Mesenchymal stem cell (in vitro differentiated cells and primary cell): ENCODE results near the gene CROCC.
"Not testable (repeated sequence)": the region's sequence is repeated elsewhere in the genome, so short reads cannot be mapped to it uniquely, and the experiment has no call there.

ENCODE experiments used
- DNase-seq: peaks from one replicate; pipeline ENCODE4 v3.0.0-alpha.2; 2013
- H2AFZ ChIP-seq: one replicate; pipeline ENCODE4 v1.6.1; 2013; ENCODE audit warnings: low read depth, mild to moderate bottlenecking, control low read depth, inconsistent platforms, low read length, moderate library complexity
- H2AK5ac ChIP-seq: 2 replicates; pipeline ENCODE4 v1.6.1; 2013; ENCODE audit warnings: low read length, moderate library complexity, mild to moderate bottlenecking, inconsistent platforms; ENCODE audit not compliant: severe bottlenecking
- H2BK120ac ChIP-seq: one replicate; pipeline ENCODE4 v1.6.1; 2013; ENCODE audit warnings: low read depth, mild to moderate bottlenecking, inconsistent platforms, low read length, moderate library complexity
- H2BK12ac ChIP-seq, 2 experiments: one replicate each; pipeline ENCODE4 v1.6.1; 2013; ENCODE audit warnings: inconsistent platforms in 2 of 2, low read length in 2 of 2, mild to moderate bottlenecking in 2 of 2, moderate library complexity in 2 of 2, control low read depth in 1 of 2
- H2BK15ac ChIP-seq: one replicate; pipeline ENCODE4 v1.6.1; 2013; ENCODE audit warnings: mild to moderate bottlenecking, low read depth, inconsistent platforms; ENCODE audit not compliant: poor library complexity, severe bottlenecking
- H2BK5ac ChIP-seq: 2 replicates; pipeline ENCODE4 v1.6.1; 2013; ENCODE audit warnings: low read depth, mild to moderate bottlenecking, low read length, control low read depth, inconsistent platforms; ENCODE audit not compliant: poor library complexity, severe bottlenecking
- H3K14ac ChIP-seq, 2 experiments: one replicate each; pipeline ENCODE4 v1.6.1; 2013; ENCODE audit warnings: inconsistent platforms in 2 of 2, low read length in 2 of 2, control low read depth in 1 of 2, mild to moderate bottlenecking in 1 of 2, moderate library complexity in 1 of 2
- H3K18ac ChIP-seq, 2 experiments: one replicate each; pipeline ENCODE4 v1.6.1; 2013; ENCODE audit warnings: inconsistent platforms in 2 of 2, low read length in 2 of 2, control low read depth in 1 of 2, low read depth in 1 of 2, mild to moderate bottlenecking in 1 of 2
- H3K23ac ChIP-seq, 2 experiments: one replicate each; pipeline ENCODE4 v1.6.1; 2013; ENCODE audit warnings: inconsistent platforms in 2 of 2, low read length in 2 of 2, mild to moderate bottlenecking in 2 of 2, moderate library complexity in 2 of 2, control low read depth in 1 of 2
- H3K27ac ChIP-seq: 2 replicates; pipeline ENCODE4 v1.5.1; 2013; ENCODE audit warnings: mild to moderate bottlenecking, moderate library complexity, low read length, control low read depth, inconsistent platforms; ENCODE audit not compliant: poor library complexity, severe bottlenecking
- H3K27me3 ChIP-seq, 2 experiments: 2 replicates each; pipeline versions ENCODE4 v1.6.1 to v1.7.0; 2013; ENCODE audit warnings: low read length in 2 of 2, mild to moderate bottlenecking in 2 of 2, moderate library complexity in 2 of 2, control low read depth in 1 of 2, inconsistent platforms in 1 of 2; ENCODE audit not compliant: control insufficient read depth in 1 of 2, insufficient read depth in 1 of 2
- H3K36me3 ChIP-seq, 2 experiments: 2 replicates each; pipeline versions ENCODE4 v1.6.1 to v1.7.0; 2013; ENCODE audit warnings: low read length in 2 of 2, control low read depth in 1 of 2, inconsistent platforms in 1 of 2, low read depth in 1 of 2, mild to moderate bottlenecking in 1 of 2; ENCODE audit not compliant: insufficient read depth in 2 of 2, control insufficient read depth in 1 of 2
- H3K4ac ChIP-seq, 2 experiments: one replicate each; pipeline ENCODE4 v1.6.1; 2013; ENCODE audit warnings: inconsistent platforms in 2 of 2, low read length in 2 of 2, mild to moderate bottlenecking in 2 of 2, moderate library complexity in 2 of 2, control low read depth in 1 of 2, low read depth in 1 of 2
- H3K4me1 ChIP-seq: 2 replicates; pipeline ENCODE4 v1.6.1; 2013; ENCODE audit warnings: low read depth, low read length, control low read depth; ENCODE audit not compliant: control insufficient read depth, insufficient read depth
- H3K4me2 ChIP-seq: 2 replicates; pipeline ENCODE4 v1.6.1; 2013; ENCODE audit warnings: low read length, mild to moderate bottlenecking, inconsistent platforms; ENCODE audit not compliant: poor library complexity, severe bottlenecking
- H3K4me3 ChIP-seq, 2 experiments: 2 replicates each; pipeline versions ENCODE4 v1.5.1 to v1.7.0; 2013; ENCODE audit warnings: low read length in 2 of 2, mild to moderate bottlenecking in 2 of 2, control low read depth in 1 of 2, low read depth in 1 of 2; ENCODE audit not compliant: insufficient read depth in 1 of 2
- H3K79me1 ChIP-seq: replicated peaks from 2 replicates; pipeline ENCODE4 v1.6.1; 2013; ENCODE audit warnings: mild to moderate bottlenecking, control low read depth, low read length, inconsistent platforms; ENCODE audit not compliant: poor library complexity, severe bottlenecking
- H3K9ac ChIP-seq: 2 replicates; pipeline ENCODE4 v1.7.0; 2013; ENCODE audit warnings: mild to moderate bottlenecking, low read length, moderate library complexity
- H3K9me3 ChIP-seq: 2 replicates; pipeline ENCODE4 v1.7.0; 2013; ENCODE audit warnings: mild to moderate bottlenecking, low read length; ENCODE audit not compliant: control insufficient read depth
- H4K8ac ChIP-seq: one replicate; pipeline ENCODE4 v1.6.1; 2013; ENCODE audit warnings: inconsistent platforms, mild to moderate bottlenecking, low read length, moderate library complexity
- H4K91ac ChIP-seq: one replicate; pipeline ENCODE4 v1.6.1; 2013; ENCODE audit warnings: mild to moderate bottlenecking, low read length, inconsistent platforms
- WGBS: methylation state at CpG from one replicate; pipeline ENCODE4 v1.1.7; 2013; ENCODE audit warnings: mixed read lengths; 5-methylcytosine and 5-hydroxymethylcytosine counted together

CROCC gene

DNA sequence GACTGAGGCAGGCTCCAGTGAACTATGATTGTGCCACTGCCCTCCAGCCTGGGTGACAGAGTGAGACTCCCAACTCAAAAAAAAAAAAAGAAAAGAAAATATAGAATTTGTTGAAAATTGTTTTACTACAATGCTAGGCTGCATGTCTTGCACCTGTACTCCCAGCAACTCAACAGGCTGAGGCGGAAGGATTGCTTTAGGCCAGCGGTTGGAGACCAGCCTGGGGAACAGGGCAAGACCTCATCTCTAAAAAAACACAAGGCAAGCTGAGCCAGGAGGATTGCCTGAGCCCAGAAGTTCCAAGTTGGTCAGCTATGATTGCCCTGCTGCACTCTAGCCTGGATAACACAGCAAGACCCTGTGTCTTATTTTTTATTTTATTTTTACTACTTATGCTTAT is 22.7 kb upstream of the CROCC start:
- not testable (repeated sequence) for H3K14ac ChIP-seq, H3K4me3 ChIP-seq, H3K4me2 ChIP-seq, H3K4me1 ChIP-seq, DNase-seq, H4K91ac ChIP-seq, H2BK12ac ChIP-seq, H3K79me1 ChIP-seq, H2AK5ac ChIP-seq, H3K27ac ChIP-seq, H2BK15ac ChIP-seq, H3K4ac ChIP-seq, H3K9me3 ChIP-seq, H3K18ac ChIP-seq, H4K8ac ChIP-seq, H3K9ac ChIP-seq, H2AFZ ChIP-seq, H2BK5ac ChIP-seq, H2BK120ac ChIP-seq, H3K27me3 ChIP-seq, H3K23ac ChIP-seq, H3K36me3 ChIP-seq
- WGBS, result 90% methylated on average over 2 of the region's 2 CpGs

DNA sequence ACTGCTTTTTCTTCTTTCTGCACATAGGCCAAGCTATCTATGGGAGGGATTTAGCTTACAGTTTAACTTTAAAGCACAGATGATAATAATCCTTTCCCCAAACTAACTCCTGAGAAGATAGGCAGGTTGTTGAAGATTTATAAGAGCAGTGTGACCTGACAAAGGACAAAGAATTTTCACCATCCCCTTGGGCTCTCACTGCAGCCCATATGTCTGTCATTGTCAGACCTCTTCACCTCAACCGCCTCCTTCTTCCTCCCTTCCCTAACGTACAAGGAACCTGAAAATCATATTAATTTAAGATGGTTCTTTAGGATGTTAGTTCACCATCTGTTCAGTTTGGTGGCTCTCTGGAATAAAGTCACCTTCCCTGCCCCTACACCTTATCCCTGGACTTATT is 21.0 kb upstream of the CROCC start:
- WGBS, result no CpG with 5 or more reads among the region's 2 CpGs
- H4K8ac ChIP-seq, result no peak overlapping the region

DNA sequence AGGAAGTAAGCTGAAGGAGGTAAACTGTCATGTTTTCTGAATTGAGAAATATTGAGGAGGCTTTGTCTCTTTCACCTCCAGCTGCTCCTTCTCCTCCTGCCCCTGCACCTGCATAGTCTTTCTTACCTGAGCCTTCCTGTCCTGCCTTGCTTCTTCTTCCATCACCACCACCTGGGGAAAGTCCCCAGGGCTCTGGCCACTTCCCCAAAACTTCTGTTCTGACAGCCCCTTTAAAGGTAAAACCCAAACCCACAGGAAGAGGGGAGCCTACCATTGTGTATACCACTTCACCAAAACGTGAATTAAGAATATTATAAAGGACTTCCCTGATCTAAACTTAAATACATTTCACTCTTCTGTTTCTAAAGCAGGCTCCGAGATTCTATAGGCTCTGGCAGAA is 20.4 kb upstream of the CROCC start:
- not testable (repeated sequence) for H2AK5ac ChIP-seq, H3K9ac ChIP-seq, H3K27ac ChIP-seq, H3K36me3 ChIP-seq, H3K4me2 ChIP-seq, H2BK12ac ChIP-seq, H3K9me3 ChIP-seq, H2BK120ac ChIP-seq, H3K4me3 ChIP-seq, DNase-seq, H4K8ac ChIP-seq, H4K91ac ChIP-seq, H3K79me1 ChIP-seq, H2BK15ac ChIP-seq, H3K18ac ChIP-seq, H3K27me3 ChIP-seq, H2AFZ ChIP-seq, H3K4me1 ChIP-seq, H3K23ac ChIP-seq, H2BK5ac ChIP-seq, H3K4ac ChIP-seq, H3K14ac ChIP-seq
- 97% methylated on average over 2 of the region's 2 CpGs for WGBS

More for the DNA sequence above, 21.0 kb upstream of the CROCC start:
- H3K79me1 ChIP-seq, result no peaks in the 10 kb centered on the region
- no peak overlapping the region for H3K4me2 ChIP-seq
- H3K36me3 ChIP-seq, result no peaks in the 10 kb centered on the region
- no peak overlapping the region for H2BK12ac ChIP-seq
- H2BK5ac ChIP-seq, result no peak overlapping the region
- no peak overlapping the region for H3K18ac ChIP-seq
- no peak overlapping the region for H3K23ac ChIP-seq
- no peaks in the 10 kb centered on the region for H3K9me3 ChIP-seq
- no peak overlapping the region for H2AFZ ChIP-seq
- no peak overlapping the region for H3K14ac ChIP-seq
- no peak overlapping the region for H3K27ac ChIP-seq
- H3K27me3 ChIP-seq, result no peaks in the 10 kb centered on the region
- H3K4me1 ChIP-seq, result peaks cover 4% of the 10 kb centered on the region
- H2AK5ac ChIP-seq, result no peak overlapping the region
- no peak for DNase-seq
- H2BK120ac ChIP-seq, result no peak overlapping the region
- H3K4ac ChIP-seq, result no peak overlapping the region
- no peak overlapping the region for H4K91ac ChIP-seq
- no peak overlapping the region for H3K4me3 ChIP-seq
- no peak overlapping the region for H3K9ac ChIP-seq
- H2BK15ac ChIP-seq, result no peak overlapping the region

DNA sequence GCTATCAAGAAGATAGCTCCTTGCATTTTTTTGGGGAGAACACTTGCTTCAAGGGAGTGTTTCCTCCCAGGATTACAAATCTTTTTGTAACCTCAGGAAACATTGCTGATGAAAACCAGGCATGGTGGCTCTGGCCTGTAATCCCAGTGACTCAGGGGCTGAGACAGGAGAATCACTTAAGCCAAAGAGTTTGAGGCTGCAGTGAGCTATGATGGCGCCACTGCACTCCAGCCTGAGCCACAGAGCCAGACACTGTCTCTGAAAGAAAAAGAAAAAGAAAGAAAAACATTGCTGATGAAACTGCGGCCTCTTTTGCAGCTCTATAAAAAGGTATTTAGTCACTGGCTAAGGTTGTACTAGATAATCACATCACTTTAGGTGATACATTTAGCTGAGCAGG is 18.7 kb upstream of the CROCC start:
- DNase-seq, result peak; percentile 92
- WGBS, result 86% methylated on average over 2 of the region's 2 CpGs
- Histone ChIP-seq H3K27me3 (no peaks in the 10 kb centered on the region), H4K8ac (no peak overlapping the region), H3K4me3 (peak overlapping the region in 1 of 2 experiments; percentile 84), H3K36me3 (no peaks in the 10 kb centered on the region), H3K18ac (no peak overlapping the region), H3K4ac (peak overlapping the region in 1 of 2 experiments; percentile 37), H3K23ac (no peak overlapping the region), H3K9ac (peak overlapping the region; percentile 96), H3K27ac (no peak overlapping the region), H3K14ac (no peak overlapping the region), H2AK5ac (no peak overlapping the region), H3K79me1 (no peaks in the 10 kb centered on the region), H2BK120ac (no peak overlapping the region), H4K91ac (no peak overlapping the region), H2BK15ac (no peak overlapping the region), H2BK12ac (no peak overlapping the region), H3K4me2 (no peak overlapping the region), H3K4me1 (peaks cover 5% of the 10 kb centered on the region), H2AFZ (no peak overlapping the region), H3K9me3 (no peaks in the 10 kb centered on the region), H2BK5ac (no peak overlapping the region)
